Body of pancreas (tissue), 4 donors: ENCODE results near the gene SNX30.

Experiments
- CTCF ChIP-seq, 7 experiments: fragments of 450-650 bp in 4 of 7; fragments of 200-600 bp in 3 of 7; sonication (generic) in 3 of 7; IDR thresholded peaks; one replicate each; pipeline ENCODE4 v1.5.1; 2016 to 2019; ENCODE audit warnings: antibody characterized with exemption in 7 of 7
- POLR2A ChIP-seq, 3 donors: fragments of 450-650 bp; IDR thresholded peaks; one replicate each; pipeline ENCODE4 v1.6.1; 2016; ENCODE audit warnings: antibody characterized with exemption in 3 of 3, mild to moderate bottlenecking in 2 of 3

- TF ChIP-seq CTCF (IDR thresholded peaks at IDR 0.05) (no peak), POLR2A (IDR thresholded peaks at IDR 0.05) (no peak)
These were observed 130.8 kb downstream of the SNX30 start for GRCh38 chr9:112881331-112881730.
